Smooth muscle cell (in vitro differentiated cells): Measurements from ENCODE around the gene GRIK4. TPM values are rescaled to one million over a fixed set of nuclear protein-coding genes. Genes with fewer than 3 reads are reported as not detected.

Experiments
- DNase-seq: peaks from one replicate; lab custom pipeline; 2025; ENCODE audit not compliant: unreplicated experiment; lab: John Stamatoyannopoulos, UW
- H2AFZ ChIP-seq: fragments of 200-600 bp; sonication (generic); 2 replicates; pipeline ENCODE4 v1.6.0; 2016; ENCODE audit warnings: antibody characterized with exemption, low read depth, mild to moderate bottlenecking
- H3F3A ChIP-seq: fragments of 200-600 bp; sonication (generic); 2 replicates; pipeline ENCODE4 v1.6.0; 2017; ENCODE audit warnings: antibody characterized with exemption, low read depth
- H3K27ac ChIP-seq: fragments of 200-600 bp; sonication (generic); 2 replicates; pipeline ENCODE4 v1.5.1; 2016; ENCODE audit warnings: low read depth, mild to moderate bottlenecking
- H3K27me3 ChIP-seq: fragments of 200-600 bp; sonication (generic); 2 replicates; pipeline ENCODE4 v1.6.1; 2016; ENCODE audit warnings: low read depth, mild to moderate bottlenecking
- H3K36me3 ChIP-seq: fragments of 200-600 bp; sonication (generic); 2 replicates; pipeline ENCODE4 v1.5.1; 2016; ENCODE audit warnings: low read depth
- H3K4me1 ChIP-seq: fragments of 200-600 bp; sonication (generic); 2 replicates; pipeline ENCODE4 v1.5.1; 2016; ENCODE audit warnings: low read depth
- H3K4me2 ChIP-seq: fragments of 200-600 bp; sonication (generic); 2 replicates; pipeline ENCODE4 v1.6.0; 2016; ENCODE audit warnings: mild to moderate bottlenecking
- H3K4me3 ChIP-seq: fragments of 200-600 bp; sonication (generic); 2 replicates; pipeline ENCODE4 v1.5.1; 2016; ENCODE audit warnings: mild to moderate bottlenecking
- H3K79me2 ChIP-seq: fragments of 200-600 bp; sonication (generic); 2 replicates; pipeline ENCODE4 v1.6.0; 2016; ENCODE audit warnings: low read depth, mild to moderate bottlenecking
- H3K9ac ChIP-seq: fragments of 200-600 bp; sonication (generic); 2 replicates; pipeline ENCODE4 v1.6.0; 2016; ENCODE audit warnings: low read depth
- H3K9me3 ChIP-seq: fragments of 200-600 bp; sonication (generic); replicated peaks from 2 replicates; pipeline ENCODE4 v1.5.1; 2016; ENCODE audit warnings: low read depth
- H4K20me1 ChIP-seq: fragments of 200-600 bp; sonication (generic); 2 replicates; pipeline ENCODE4 v1.6.0; 2016; ENCODE audit warnings: low read depth
- WGBS: methylation state at CpG from one replicate; pipeline ENCODE4 v1.1.7; 2016; ENCODE audit warnings: low lambda C conversion rate; 5-methylcytosine and 5-hydroxymethylcytosine counted together
- polyA plus RNA-seq: library from polyadenylated mRNA; unstranded; fragments of >200 nt; fragmentation: Nextera tagmentation; extraction: Ambion mirVana; gene quantifications from 2 replicates; pipeline ENCODE4 v1.2.1, GENCODE V29; 2016
- total RNA-seq: library from RNA; depleted of rRNA; stranded (reverse); fragments of >200 nt; gene quantifications from 2 replicates; pipeline ENCODE4 v1.2.3, GENCODE V29; 2014
- TF ChIP-seq, protein P1 (sequence below): fragments of 200-600 bp; sonication (generic); IDR thresholded peaks from 2 replicates; pipeline ENCODE4 v1.5.1; 2017; ENCODE audit warnings: borderline replicate concordance, mild to moderate bottlenecking, antibody characterized with exemption; ENCODE audit not compliant: insufficient read depth, poor library complexity, severe bottlenecking

Gene GRIK4
- total and polyA plus RNA-seq, 2 experiments from 2014 or later = not detected

DNA sequence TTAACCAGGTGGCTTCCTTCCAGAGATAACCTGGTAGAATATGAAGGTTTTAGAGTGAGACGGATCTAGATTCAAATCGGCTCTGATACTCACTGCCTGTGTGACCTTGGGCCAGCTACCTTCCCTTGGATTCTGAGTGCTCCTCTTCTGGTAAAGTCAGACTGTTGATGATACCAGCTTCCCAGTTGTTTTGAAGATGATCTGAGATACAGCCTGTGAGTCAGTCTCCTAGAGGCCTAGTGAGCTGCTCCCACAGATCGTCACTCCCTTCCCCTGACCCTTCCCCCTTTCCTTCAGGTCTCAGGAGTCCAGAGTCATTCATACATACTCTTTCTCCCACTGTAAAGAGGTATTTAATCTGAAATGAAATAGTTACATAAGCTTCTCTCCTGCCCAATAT lies 207.8 kb downstream of the GRIK4 start:
- no peaks in the 10 kb centered on the region for H3K79me2 ChIP-seq
- H3K9me3 ChIP-seq = no peaks in the 10 kb centered on the region
- no peak overlapping the region for H3K4me2 ChIP-seq
- peaks cover 3% of the 10 kb centered on the region for H3K27me3 ChIP-seq
- H3K9ac ChIP-seq = no peak overlapping the region
- WGBS = 64% methylated on average over 3 of the region's 3 CpGs
- H3K4me1 ChIP-seq = peaks cover 24% of the 10 kb centered on the region
- no peak overlapping the region for H3K27ac ChIP-seq
- DNase-seq = no peak
- no peaks in the 10 kb centered on the region for H3K36me3 ChIP-seq
- no peaks in the 10 kb centered on the region for H4K20me1 ChIP-seq
- no peaks in the 10 kb centered on the region for H3F3A ChIP-seq
- no peak overlapping the region for H3K4me3 ChIP-seq
- H2AFZ ChIP-seq = no peak overlapping the region
- TF ChIP-seq, protein P1, sequence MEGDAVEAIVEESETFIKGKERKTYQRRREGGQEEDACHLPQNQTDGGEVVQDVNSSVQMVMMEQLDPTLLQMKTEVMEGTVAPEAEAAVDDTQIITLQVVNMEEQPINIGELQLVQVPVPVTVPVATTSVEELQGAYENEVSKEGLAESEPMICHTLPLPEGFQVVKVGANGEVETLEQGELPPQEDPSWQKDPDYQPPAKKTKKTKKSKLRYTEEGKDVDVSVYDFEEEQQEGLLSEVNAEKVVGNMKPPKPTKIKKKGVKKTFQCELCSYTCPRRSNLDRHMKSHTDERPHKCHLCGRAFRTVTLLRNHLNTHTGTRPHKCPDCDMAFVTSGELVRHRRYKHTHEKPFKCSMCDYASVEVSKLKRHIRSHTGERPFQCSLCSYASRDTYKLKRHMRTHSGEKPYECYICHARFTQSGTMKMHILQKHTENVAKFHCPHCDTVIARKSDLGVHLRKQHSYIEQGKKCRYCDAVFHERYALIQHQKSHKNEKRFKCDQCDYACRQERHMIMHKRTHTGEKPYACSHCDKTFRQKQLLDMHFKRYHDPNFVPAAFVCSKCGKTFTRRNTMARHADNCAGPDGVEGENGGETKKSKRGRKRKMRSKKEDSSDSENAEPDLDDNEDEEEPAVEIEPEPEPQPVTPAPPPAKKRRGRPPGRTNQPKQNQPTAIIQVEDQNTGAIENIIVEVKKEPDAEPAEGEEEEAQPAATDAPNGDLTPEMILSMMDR = no peak

DNA sequence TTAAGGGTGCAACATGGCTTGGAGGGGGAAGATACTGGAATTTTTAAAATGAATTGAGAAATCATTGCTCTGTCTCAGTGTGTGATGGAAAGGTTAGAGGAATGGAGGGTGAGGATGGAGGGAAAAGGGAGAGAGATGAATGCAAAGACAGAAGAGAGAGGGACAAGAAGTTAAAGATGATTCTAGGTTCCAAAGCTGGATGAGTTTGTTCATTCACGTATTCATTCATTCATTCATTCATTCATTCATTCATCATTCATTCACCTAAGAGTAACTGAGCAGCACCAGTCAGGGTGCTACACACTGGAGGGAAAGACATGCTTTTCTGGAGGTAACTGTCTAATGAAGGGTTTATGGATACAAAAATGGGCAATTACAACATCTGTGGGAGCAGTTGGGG lies 209.2 kb downstream of the GRIK4 start:
- Histone ChIP-seq H3K4me1 (peaks cover 24% of the 10 kb centered on the region), H2AFZ (no peak overlapping the region), H3K27ac (no peak overlapping the region), H3K4me2 (no peak overlapping the region), H3K27me3 (peaks cover 3% of the 10 kb centered on the region), H3K9ac (no peak overlapping the region), H3F3A (no peaks in the 10 kb centered on the region), H3K79me2 (no peaks in the 10 kb centered on the region), H3K9me3 (no peaks in the 10 kb centered on the region), H3K36me3 (no peaks in the 10 kb centered on the region), H4K20me1 (no peaks in the 10 kb centered on the region), H3K4me3 (no peak overlapping the region)
- 88% methylated on average over 1 of the region's 1 CpG for WGBS
- DNase-seq = no peak
- TF ChIP-seq, protein P1 = no peak

DNA sequence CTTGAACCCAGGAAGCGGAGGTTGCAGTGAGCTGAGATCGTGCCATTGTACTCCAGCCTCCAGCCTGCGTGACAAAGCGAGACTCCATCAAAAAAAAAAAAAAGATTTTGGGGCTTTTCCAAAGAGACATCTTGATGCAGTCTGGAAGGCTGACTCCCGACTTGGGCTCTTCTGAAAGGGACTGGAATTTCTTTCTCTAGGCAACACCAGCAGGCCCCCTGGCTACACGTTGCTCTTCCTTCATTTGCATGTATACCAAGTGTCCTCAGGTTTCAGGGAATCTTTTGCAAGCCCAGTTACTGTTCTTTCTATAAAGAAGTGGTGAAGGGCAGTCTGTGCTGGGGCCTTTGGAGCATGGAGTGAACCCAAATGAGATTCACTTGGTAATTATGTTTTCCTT lies 211.0 kb downstream of the GRIK4 start:
- Histone ChIP-seq H3K4me3 (no peak overlapping the region), H3K27me3 (peaks cover 3% of the 10 kb centered on the region), H3K4me2 (no peak overlapping the region), H3K79me2 (no peaks in the 10 kb centered on the region), H3K4me1 (peaks cover 24% of the 10 kb centered on the region), H3K9ac (no peak overlapping the region), H3K27ac (no peak overlapping the region), H3K36me3 (no peaks in the 10 kb centered on the region), H2AFZ (no peak overlapping the region), H3K9me3 (no peaks in the 10 kb centered on the region), H4K20me1 (no peaks in the 10 kb centered on the region), H3F3A (no peaks in the 10 kb centered on the region)
- no peak for DNase-seq
- WGBS = 76% methylated on average over 6 of the region's 6 CpGs
- TF ChIP-seq, protein P1 = no peak

DNA sequence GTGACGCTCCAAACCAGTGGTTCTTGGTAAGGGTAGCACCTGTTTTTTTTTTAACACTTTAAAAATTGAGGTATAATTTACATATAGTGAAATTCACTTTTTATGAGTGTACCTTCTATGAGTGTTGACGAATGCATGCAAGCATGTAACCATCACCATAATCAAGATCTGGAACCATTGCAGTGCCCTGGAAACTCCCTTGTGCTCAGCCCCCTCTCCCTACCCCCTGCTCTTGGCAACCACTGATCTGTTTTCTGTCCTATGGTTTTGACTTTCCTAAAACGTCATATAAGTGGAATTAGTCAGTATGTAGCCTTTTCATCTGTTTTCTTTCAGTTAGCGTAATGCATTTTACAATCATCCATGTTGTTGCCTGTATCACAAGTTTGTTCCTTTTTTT lies 212.2 kb downstream of the GRIK4 start:
- Histone ChIP-seq H3F3A (no peaks in the 10 kb centered on the region), H3K4me1 (peaks cover 16% of the 10 kb centered on the region), H3K27me3 (no peaks in the 10 kb centered on the region), H3K9me3 (no peaks in the 10 kb centered on the region), H3K4me2 (no peak overlapping the region), H3K4me3 (no peak overlapping the region), H4K20me1 (no peaks in the 10 kb centered on the region), H3K27ac (no peak overlapping the region), H3K79me2 (no peaks in the 10 kb centered on the region), H2AFZ (no peak overlapping the region), H3K9ac (no peak overlapping the region), H3K36me3 (peaks cover 4% of the 10 kb centered on the region)
- TF ChIP-seq, protein P1 = no peak
- WGBS = 86% methylated on average over 4 of the region's 4 CpGs
- no peak for DNase-seq
